ENCODE measurements around the gene MAGI1.

- TF ChIP-seq POLR2AphosphoS5 (IDR thresholded peaks at IDR 0.05; ENCODE audit: low read depth, low read length) (no peak), CTCF (IDR thresholded peaks at IDR 0.05) (no peak), EP300 (IDR thresholded peaks at IDR 0.05; ENCODE audit: borderline replicate concordance in 1 of 2, low read depth in 1 of 2, low read length in 1 of 2) (no peak), TAF1 (IDR thresholded peaks at IDR 0.05; ENCODE audit: borderline replicate concordance, low read depth, low read length) (no peak), RFX5 (IDR thresholded peaks at IDR 0.05; ENCODE audit: low read length) (no peak), FOXJ3 (CRISPR knock-in tag; IDR thresholded peaks at IDR 0.05) (no peak), MXI1 (IDR thresholded peaks at IDR 0.05; ENCODE audit: low read depth, low read length) (no peak), RAD21 (IDR thresholded peaks at IDR 0.05; ENCODE audit: low read length) (no peak), NRF1 (IDR thresholded peaks at IDR 0.05; ENCODE audit: low read depth, low read length) (no peak), NFIC (IDR thresholded peaks at IDR 0.05; ENCODE audit: borderline replicate concordance) (no peak), EZH2phosphoT487 (IDR thresholded peaks at IDR 0.05; ENCODE audit: borderline replicate concordance, low read depth) (no peak), FOXM1 (IDR thresholded peaks at IDR 0.05; ENCODE audit: low read depth) (no peak), YY1 (IDR thresholded peaks at IDR 0.05; ENCODE audit: low read depth) (no peak)
- TF ChIP-seq, protein P1, sequence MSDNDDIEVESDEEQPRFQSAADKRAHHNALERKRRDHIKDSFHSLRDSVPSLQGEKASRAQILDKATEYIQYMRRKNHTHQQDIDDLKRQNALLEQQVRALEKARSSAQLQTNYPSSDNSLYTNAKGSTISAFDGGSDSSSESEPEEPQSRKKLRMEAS (IDR thresholded peaks at IDR 0.05; ENCODE audit: low read depth), result no peak
These were observed 506.5 kb downstream of the MAGI1 start for GRCh38 chr3:65532215-65532614.

Data from SK-N-SH (cell line).